HFFc6 (cell line): ENCODE results near the gene TMEM30A. TPM values are rescaled to one million over a fixed set of nuclear protein-coding genes. Genes with fewer than 3 reads are reported as not detected.

Experiments
- DNase-seq: peaks from one replicate; pipeline ENCODE4 v3.0.0-alpha.2; 2018
- H3K27ac Mint-ChIP-seq: 2 replicates; pipeline ENCODE4 v1.8.0; 2020; ENCODE audit warnings: mild to moderate bottlenecking, mixed read lengths
- H3K27me3 Mint-ChIP-seq: 2 replicates; pipeline ENCODE4 v1.8.0; 2021; ENCODE audit warnings: mild to moderate bottlenecking, moderate library complexity, mixed read lengths; ENCODE audit not compliant: insufficient read depth
- H3K36me3 Mint-ChIP-seq: 2 replicates; pipeline ENCODE4 v1.8.0; 2021; ENCODE audit warnings: low read depth, mixed read lengths
- H3K4me1 Mint-ChIP-seq: 2 replicates; pipeline ENCODE4 v1.8.0; 2020; ENCODE audit warnings: low read depth, mixed read lengths
- H3K4me3 Mint-ChIP-seq: 2 replicates; pipeline ENCODE4 v1.8.0; 2020; ENCODE audit warnings: mild to moderate bottlenecking, moderate library complexity, mixed read lengths
- H3K9me3 Mint-ChIP-seq: 2 replicates; pipeline ENCODE4 v1.8.0; 2020; ENCODE audit warnings: mild to moderate bottlenecking, mixed read lengths
- CTCF ChIP-seq: fragments of 200-600 bp; sonication (generic); IDR thresholded peaks from 2 replicates; pipeline ENCODE4 v1.5.0; 2021; ENCODE audit warnings: antibody characterized with exemption, mild to moderate bottlenecking
- total RNA-seq, 6 experiments: library from RNA; stranded (reverse); fragmentation: NEBNext Ultra II Directional; extraction: Animal tissue kit (Norgen Biotek cat#: 25700); gene quantifications; 2 replicates in 1 of 6; 3 replicates in 5 of 6; pipeline ENCODE4 v1.2.3, GENCODE V29; 2021

Gene TMEM30A
- total RNA-seq, 6 experiments from 2014 or later, result 154 to 232 (median 192) TPM

- H3K9me3 Mint-ChIP-seq, result no peaks in the 10 kb centered on the region
- no peak for DNase-seq
- no peak overlapping the region for H3K4me3 Mint-ChIP-seq
- H3K36me3 Mint-ChIP-seq, result peaks cover 8% of the 10 kb centered on the region
- no peak overlapping the region for H3K27ac Mint-ChIP-seq
- H3K4me1 Mint-ChIP-seq, result peaks cover 23% of the 10 kb centered on the region
- no peaks in the 10 kb centered on the region; the same call in 1 of the 2 replicates for H3K27me3 Mint-ChIP-seq
- TF ChIP-seq CTCF, result no peak
Measured at GRCh38 chr6:75235271-75235670, 49.3 kb downstream of the TMEM30A start.

- DNase-seq, result no peak
- no peak for TF ChIP-seq CTCF
- Mint-ChIP-seq H3K27me3 (no peaks in the 10 kb centered on the region; the same call in 1 of the 2 replicates), H3K4me3 (no peak overlapping the region), H3K36me3 (peaks cover 8% of the 10 kb centered on the region), H3K4me1 (peaks cover 24% of the 10 kb centered on the region), H3K27ac (no peak overlapping the region), H3K9me3 (no peaks in the 10 kb centered on the region)
Measured at GRCh38 chr6:75234126-75234865, 50.3 kb downstream of the TMEM30A start.

- Mint-ChIP-seq H3K4me3 (no peak overlapping the region), H3K27ac (no peak overlapping the region), H3K27me3 (no peaks in the 10 kb centered on the region; the same call in 1 of the 2 replicates), H3K4me1 (peaks cover 24% of the 10 kb centered on the region), H3K36me3 (peaks cover 8% of the 10 kb centered on the region), H3K9me3 (no peaks in the 10 kb centered on the region)
- DNase-seq, result no peak
- TF ChIP-seq CTCF, result no peak
Measured at GRCh38 chr6:75233092-75233615, 51.4 kb downstream of the TMEM30A start.

- H3K4me3 Mint-ChIP-seq, result peak overlapping the region; percentile 70
- peak; percentile 87 for TF ChIP-seq CTCF
- H3K4me1 Mint-ChIP-seq, result peaks cover 31% of the 10 kb centered on the region
- no peaks in the 10 kb centered on the region; the same call in 1 of the 2 replicates for H3K27me3 Mint-ChIP-seq
- peak; percentile 57 for DNase-seq
- no peaks in the 10 kb centered on the region for H3K36me3 Mint-ChIP-seq
- peak overlapping the region; percentile 80 for H3K27ac Mint-ChIP-seq
- H3K9me3 Mint-ChIP-seq, result no peaks in the 10 kb centered on the region
Measured at GRCh38 chr6:75230484-75231325, 53.9 kb downstream of the TMEM30A start.

GRCh38 chr6:75224303-75224926, 60.2 kb downstream of the TMEM30A start:
- DNase-seq, result no peak
- H3K36me3 Mint-ChIP-seq, result no peaks in the 10 kb centered on the region
- peaks cover 45% of the 10 kb centered on the region for H3K4me1 Mint-ChIP-seq
- no peaks in the 10 kb centered on the region for H3K27me3 Mint-ChIP-seq
- no peak overlapping the region for H3K4me3 Mint-ChIP-seq
- no peaks in the 10 kb centered on the region for H3K9me3 Mint-ChIP-seq
- no peak for TF ChIP-seq CTCF
- no peak overlapping the region for H3K27ac Mint-ChIP-seq
